GM19395 (cell line): ENCODE data around the gene MYEOV.

Experiments used
- ATAC-seq: cut with Tn5 transposase; IDR thresholded peaks from one replicate; pipeline ENCODE4 v1.9.1; 2021; ENCODE audit warnings: mild to moderate bottlenecking, moderate library complexity; ENCODE audit not compliant: unreplicated experiment

MYEOV gene

DNA sequence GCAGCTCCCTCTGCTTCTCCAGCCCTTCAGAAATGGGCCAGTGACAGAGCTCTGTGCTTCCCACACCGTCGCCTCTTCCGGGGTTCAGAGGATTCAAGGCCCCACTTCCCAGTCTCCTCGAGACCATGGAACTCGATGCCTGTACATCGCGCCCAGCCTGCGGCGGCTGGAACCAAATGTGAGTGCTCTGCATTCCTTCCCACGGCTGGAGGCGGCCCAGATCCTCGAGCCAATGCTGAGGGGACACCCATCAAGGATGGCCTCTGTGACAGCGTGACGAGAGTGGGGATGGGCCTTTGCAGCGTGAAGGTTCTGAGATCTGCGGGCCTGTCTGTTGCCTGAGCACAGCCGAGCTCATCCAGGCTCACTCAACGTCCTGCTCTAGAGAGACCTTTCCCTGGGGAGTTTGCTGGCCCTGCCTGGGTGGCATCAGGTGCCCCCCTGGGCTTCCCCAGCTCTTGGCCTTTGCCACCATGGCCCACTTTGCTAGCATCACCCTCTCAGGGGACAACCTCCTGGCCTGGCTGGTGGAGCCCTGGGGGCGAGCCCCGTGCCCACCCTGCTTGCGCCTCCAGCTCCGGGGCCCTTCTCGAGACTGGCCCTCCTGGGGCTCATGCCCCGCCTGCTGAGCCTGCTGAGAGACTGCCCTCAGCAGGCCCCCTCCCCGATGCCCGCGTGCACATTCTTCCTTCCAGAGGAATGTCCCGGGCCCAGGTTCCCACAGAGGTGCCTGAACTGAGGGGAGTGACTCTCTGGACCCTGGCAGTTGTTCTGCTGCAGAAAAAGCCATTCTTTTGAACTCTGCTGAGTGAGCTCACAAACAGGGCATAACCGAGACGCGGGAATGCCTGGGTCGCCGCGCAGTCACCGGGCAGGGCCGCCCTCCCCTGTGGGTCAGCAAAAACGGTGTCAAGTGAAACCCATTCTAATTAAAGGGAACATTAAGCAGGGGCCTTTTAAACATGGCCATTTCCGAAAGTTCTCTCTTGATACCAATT, 7.3 kb upstream of the MYEOV start:
- ATAC-seq: no peak

DNA sequence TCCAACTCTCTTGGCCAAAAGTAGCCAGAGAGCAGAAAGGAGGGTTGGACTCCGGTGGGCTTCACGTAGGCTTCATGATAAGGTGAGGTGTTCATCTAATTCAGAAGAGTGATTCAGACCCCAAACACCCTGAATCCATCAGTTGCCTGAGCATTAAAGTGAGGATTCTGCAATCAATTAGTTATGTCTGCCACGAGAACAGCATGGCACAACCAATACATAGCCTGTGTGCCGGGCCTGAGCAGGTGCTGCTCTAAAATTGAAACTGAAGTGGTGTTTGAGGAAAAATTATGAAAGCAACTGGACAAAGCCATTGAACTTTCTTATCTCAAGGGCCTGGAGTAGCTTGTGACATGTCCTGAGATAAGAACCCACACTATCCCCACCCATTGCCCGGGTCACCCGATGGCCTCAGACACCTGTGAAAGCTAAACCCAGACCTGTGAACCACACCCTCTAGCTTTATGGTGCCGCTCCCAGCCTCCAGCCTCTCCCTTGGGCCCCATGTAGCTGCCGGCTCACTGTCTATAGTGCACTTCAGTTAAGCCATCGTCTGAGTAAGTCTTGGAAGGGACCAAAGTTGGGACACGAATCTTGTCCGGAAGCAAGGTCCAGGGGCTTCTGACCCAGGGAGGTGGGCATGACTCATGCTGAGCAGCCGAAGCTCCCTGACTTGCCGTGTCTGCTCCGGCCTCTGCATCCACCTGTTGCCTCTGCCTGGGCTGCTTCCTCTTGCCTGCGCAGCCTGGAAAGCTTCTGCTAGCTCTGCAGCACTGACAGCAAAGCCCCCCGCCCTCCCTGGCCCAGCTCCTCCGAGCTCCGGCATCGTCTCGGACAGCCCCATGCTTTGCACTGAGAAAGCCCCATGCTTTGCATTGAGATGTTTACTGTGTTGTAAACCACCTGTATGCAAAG, 5.7 kb upstream of the MYEOV start:
- no peak for ATAC-seq

DNA sequence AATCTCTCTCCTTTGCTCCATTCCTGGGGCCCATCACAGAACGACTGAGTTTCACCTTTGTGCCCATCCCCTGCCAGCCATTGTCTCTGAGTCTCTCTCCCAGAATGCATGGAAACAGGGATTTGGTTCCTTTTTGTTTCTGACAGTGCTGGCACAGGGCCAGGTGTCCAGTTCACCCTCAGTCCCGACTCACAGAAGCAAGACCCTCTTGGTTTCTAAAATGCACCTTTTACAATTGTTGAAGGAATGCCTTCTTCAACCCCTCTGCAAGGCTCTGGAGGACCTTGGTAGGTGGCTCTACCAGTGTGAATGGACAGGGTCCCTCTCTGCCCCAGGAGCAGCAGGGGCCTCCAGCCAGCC, 5.1 kb upstream of the MYEOV start:
- no peak for ATAC-seq

DNA sequence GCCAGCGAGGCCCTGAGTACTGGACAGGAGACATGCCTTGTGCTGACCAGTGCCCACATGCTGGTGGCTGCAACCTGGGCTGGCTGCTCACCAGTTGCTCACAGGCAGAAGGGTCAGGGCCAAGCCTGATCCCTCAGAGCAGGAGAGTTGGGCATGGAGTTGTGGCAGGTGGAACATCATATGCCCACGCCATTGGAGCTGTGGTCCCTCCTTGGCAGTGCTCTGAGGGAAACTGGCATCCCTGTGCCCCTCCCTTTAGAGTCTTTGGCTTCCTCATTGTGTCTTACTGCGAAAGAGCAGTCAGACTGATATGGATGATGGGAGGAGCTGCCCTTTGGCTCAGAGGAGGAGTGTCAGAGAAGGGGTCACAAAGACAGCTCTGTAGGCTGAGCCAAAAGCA, 3.1 kb upstream of the MYEOV start:
- ATAC-seq: no peak

DNA sequence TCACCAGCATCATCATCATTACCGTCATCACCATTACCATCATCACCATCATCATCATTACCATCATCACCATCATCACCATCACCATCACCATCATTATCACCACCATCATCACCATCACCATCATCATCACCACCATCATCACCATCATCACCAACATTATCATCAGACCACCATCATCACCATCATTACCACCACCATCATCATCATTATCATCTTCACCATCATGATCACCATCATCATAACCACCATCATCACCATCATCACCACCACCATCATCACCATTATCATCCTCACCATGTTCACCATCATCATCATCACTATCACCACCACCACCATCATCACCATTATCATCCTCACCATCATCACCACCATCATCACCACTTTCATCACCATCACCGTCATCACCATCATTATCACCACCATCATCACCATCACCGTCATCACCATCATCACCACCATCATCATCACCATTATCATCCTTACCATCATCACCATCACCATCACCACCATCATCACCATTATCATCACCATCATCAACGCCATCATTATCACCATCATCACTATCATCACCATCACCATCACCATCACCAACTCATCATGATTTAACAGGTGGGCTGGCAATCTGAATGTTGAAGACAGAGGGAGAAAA, 2.4 kb upstream of the MYEOV start:
- no peak for ATAC-seq

DNA sequence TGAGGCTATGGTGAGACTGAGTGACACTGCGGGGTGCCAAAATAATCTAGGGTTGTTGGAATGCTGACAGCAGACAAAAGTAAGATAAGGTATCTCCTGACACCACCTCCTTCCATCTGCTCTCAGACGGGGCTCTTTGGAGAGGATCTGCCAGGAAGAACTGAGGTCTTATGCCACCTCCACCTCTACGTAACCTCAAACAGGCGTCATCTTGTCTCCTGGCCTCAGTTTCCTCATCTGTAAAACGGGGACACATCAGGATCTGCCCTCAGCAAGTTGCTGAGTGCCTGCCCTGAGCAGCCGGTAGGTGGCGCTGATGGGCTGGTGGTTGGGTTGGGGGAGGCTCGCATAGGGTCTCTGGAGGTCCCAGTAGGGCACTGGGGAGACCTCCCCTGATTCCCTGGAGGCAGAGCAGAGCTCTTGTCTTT, 1.7 kb upstream of the MYEOV start:
- ATAC-seq: no peak

DNA sequence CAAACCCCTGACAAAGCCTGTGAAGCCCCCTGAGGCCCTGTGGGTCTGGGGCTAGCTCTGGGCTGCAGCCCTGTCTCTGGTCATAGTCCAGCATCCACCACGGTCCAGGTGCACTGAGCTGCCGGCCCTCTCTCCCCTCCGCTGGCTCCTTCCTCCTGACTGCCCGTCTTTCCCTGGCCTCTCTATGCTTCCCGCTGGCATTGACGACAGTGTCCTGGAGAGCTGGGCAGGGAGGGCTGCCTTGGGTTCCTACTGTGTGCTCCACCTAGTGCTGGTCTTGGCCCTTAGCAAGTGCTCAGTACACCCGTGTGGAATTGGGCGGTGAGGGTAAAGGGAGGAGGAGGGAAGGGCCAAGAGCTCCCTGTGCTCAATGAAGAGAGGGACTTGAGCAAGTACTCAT, 868 bp upstream of the MYEOV start:
- ATAC-seq: no peak

DNA sequence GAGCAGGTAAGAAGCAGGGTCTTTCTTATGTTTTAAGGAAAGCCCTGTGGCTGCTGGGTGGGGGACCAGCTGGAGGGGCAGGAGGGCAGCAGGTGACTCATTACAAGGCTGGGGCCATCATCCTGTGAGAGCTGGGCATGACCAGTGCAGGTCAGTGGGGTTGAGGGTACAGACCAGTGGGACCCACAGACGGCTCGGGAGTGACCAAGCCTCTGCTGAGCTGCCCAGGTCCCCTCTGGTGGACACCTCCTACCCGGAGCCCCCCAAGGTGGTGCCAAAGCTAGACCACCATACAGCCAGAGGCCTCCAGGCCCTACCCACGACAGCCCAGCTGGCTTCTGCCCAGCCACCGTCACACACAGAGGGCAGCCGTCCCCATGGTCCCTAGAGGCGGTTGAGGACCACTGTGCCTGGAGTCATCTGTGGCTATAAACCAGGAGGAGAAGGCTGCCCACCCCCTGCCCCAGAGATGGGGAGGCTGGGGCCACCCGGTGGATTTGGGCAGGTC, 670 bp downstream of the MYEOV start:
- no peak for ATAC-seq

DNA sequence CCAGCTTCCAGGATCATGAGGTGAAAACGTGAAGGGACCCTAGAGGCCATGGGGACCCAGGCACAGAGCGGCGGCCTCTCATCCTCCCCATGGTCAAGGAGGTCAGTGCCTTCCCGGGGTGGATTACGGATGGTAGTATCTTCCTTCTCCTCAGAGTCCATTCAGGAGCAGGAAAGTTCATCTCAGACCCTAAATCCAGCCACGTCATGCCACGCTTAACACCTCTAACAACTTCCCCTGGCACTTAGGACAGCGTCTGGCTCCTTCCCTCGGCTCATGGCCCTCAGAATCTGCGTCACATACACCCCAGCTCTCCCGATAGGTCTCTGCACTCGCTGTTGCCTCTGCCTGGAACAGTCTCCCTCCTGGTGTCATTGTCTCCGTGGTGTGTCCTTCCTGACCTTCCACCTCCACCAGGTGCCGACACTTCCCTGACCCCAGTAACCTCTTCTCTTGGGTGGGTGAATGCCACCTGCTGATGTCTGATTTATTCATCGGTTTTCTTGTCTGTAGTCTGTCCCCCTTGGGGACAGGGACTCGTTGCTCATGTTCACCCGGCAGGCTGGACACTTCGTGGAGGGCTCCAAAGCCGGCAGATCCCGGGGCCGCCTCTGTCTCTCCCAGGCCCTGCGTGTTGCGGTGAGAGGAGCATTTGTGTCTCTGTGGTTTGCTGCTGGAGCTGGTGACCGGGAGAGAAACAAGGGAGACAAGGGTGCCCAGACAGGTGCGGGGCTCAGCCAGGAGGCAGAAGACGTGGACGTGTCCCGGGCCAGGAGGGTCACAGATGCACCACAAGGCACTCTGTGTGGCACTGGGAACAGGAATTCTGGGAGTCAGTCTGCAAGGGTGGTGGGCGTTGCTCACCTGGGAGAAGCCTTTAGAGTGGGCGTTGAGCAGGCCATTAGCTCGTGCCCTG, 1.4 kb downstream of the MYEOV start:
- no peak for ATAC-seq

DNA sequence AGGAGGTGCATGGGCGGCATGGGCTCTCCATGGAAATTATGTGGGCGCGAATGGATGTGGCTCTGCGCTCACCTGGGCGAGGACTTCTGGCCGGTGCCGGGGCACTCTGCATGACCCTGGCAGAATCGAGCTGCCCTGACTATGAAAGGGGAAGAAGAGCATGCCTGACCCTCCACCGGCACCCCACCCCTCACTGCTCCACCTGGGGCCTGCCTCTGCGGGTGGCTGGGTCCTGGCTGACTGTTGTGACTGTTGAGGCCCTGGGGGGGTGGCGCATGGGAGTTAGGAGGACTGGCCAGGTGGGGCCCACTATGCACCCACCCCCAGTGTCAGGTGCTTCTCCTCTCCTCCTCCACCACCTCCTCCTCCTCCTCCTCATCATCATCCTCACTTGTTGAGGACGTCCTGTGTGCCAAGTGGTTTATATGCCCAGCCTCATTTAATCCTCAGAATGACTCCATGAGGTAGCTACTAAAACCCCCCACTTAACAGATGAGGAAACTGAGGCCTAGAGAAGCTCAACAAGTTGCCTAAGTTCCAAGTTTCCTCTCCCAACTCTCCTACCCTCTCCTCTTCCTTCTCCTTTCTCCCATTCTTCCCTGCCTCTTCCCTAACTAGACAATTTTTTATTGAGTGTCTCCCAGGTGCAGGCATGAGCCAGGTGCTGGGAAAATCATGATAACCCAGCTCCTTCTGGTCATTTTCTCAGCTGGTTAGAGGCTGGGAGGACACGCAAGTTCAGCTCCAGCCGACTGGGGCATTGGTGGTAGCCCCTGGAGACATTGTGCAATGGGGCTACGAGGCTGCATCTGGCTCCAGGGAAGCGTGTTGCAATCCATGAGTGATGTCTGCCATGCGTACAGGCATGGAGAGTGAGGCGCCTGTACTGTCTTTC, 2.3 kb downstream of the MYEOV start:
- ATAC-seq: no peak

DNA sequence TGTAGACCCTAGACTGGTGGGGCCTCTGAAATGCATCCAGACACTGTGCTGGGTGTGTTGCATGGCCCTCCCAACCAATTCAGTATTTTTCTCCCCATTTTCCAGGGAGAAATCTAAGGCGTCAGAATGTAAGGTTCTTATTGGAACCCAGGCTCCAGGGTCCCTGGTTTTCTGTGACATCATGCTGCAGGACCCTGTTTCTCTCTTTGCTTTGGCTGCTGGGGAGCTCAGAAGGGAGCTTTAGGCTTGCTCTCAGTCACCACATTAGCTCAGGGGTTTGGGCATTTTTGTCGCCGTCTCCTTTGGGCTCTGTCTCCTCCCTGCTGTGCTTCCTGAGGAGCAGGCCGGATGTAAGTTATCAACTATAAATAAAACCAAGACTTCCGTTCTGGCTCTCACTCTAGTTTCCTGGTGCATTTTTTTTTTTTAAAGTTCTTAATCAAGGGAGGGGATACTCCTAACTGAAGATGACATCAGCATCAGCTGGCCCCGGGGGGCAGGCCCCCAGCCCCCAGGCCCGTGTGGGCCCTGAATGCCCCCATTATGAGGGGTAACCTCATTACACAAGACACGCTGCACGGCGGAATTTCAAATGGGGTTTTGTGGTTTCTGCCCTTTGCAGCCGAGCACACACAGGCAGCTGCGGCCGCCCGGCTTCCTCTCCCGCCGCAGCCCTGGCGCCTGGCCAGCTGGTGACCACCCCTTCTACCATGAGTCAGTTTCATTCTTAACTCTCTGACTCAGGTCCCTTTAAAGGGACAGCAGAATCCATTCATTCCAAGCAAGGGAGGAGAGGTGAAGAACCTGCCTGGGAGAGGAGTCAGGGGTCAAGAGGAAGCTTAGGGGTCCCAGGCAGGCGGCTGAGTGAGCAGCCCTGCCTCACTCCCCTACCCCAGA, 3.2 kb downstream of the MYEOV start:
- peak; percentile 61 for ATAC-seq

DNA sequence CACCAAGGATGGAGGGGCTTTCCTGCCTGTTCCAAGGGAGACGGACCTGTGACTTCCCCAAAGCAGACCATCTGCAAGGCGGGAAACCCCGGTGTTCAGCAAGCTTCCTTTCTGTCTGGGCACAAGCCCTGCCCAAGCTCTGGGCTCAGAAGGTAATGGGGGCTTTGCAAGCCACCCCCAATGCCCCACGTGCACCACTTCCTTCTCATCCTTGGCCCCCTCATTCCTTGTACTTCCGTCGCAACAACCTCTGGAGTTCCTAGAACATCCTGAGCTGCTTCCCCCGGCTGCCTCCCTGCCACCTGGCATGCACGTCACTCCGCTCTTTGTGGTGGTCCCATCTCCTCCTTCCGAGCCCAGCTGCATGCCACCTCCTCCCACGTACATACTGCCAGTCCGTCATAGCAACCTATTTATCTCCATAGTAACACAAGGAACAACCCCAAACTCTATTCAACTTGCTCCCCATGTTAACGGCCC, 3.9 kb downstream of the MYEOV start:
- ATAC-seq: no peak

DNA sequence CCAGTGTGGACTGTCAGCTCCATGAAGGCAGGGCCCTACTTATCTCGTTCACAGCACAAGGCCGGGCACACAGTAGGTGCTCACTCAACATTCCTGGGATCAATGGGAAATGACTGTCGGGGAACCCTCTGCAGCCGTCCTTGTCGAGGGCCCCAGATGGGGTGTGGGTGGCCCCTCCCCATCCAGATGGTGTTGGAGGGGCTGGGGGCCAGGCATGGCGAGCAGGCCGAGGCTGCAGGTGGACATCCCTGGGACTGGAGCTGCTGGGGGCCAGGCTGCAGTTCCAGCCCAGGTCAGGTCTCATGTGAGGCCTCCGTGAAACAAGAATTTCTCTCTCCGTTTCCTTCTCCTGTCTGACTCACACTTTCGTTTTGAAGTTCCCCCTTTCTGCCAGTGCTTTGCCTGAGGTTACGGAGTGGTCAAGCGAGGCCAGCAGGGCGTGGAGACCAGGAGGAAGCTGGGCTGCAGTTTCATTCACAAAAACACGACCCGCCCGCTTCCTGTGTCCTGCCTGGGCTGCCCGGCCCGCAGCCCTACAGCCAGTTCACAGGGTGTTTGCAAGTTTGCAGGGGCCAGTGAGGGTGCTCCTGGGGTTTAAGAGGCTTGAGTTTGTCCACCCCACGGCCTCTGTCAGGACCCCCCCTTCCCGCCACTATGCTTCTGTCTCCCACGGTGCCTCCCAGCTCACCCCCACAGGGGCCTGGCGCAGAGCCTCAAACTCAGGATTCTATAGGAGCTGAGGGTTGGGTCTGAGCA, 4.5 kb downstream of the MYEOV start:
- peak; percentile 49 for ATAC-seq

DNA sequence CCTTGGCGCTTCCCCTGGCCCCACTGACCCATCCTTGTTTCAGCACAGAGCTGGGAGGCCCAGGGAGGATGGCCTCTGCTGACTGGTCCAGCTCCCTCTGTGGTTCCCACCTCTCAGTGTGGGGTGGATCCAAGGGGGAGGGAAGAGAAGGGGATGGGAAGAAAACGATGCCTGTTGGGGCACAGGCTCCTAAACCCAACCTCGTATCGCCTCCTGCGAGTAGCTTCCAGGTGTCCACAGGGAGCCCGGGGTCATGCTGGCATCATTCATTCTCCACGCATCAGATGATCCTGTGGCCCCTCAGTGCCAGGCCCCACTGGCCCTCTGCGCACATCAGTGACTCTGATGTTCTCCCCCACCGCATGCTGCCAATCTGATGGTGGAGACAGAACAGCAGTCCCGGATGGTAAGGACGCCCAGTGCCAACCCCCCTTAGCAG, 5.1 kb downstream of the MYEOV start:
- no peak for ATAC-seq

DNA sequence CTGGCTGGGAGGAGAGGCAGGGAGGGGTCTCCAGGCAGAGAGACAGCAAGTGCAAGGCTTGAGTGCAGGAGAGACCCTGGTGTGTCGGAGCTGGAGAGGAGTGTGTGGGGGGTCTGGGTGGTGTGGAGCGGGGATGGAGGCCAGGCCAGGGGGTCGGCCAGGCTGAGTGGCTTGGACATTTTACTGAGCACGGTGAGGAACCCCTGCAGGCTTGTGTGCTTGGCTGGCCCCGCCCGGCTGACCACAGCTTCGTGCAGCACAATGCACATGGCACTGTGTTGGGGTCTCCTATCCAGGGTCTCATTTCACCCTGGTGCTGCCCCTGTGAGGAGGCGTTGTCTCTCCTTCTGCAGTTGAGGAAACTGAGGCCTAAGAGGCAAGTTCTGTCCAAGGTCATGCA, 5.6 kb downstream of the MYEOV start:
- ATAC-seq: no peak

DNA sequence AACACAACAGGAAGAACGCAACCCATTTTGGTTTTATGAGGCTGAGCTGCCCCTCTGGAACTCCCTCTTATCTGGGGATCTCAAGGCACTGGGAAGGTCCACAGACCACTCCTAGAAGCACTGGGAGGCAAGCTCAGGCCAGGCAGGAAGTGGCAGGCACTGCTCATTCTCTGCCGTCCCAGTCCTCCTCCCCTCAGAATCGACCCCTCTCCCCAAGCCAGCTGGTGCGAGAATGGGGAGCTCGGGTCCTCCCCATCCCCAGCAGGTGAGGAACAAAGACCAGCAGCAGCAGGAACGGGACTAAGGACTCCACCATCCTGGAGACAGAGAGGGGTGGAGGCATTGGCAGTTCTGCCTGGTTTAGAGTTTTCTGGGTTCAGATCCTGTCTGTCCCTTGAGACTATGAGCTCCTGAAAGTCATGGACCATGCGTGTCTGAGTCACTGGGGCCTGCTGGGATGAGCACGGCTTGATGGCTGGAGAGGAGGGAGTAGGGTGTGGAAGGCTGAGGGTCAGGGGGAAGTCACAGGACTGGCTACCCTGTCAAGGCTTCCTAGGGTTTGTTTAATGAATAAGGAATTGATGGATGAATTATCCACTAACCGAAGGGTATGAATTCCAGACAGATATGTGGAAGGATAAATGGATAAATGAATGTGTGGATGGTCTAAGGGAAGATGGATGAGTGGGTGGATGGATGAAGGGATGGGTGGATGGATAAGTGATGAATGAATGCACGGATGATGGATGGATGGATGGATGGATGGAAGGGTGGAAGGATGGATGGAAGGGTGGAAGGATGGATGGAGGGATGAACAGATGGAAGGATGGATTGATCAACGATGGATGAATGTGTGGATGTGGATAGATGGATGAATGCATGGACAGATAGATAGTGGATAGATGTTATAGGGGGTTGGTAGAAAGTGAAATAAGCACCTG, 6.4 kb downstream of the MYEOV start:
- ATAC-seq: no peak
